Kasumi-1 (cell line): ENCODE data around the gene PRKRIP1.
A peak's percentile ranks its signal among the peaks of the same experiment; 100 is the strongest.
"Not testable (repeated sequence)": the region's sequence is repeated elsewhere in the genome, so short reads cannot be mapped to it uniquely, and the experiment has no call there.

Experiments
- DNase-seq, 2 experiments: peaks; one replicate each; lab custom pipeline; 2025; lab: John Stamatoyannopoulos, UW

The PRKRIP1 gene

GRCh38 chr7:102404005-102404861, 8.1 kb downstream of the PRKRIP1 start:
- DNase-seq = peak; percentile 95 to 97

- DNase-seq = not testable (repeated sequence)
Observed at GRCh38 chr7:102404862-102405188, 8.7 kb downstream of the PRKRIP1 start.

DNA sequence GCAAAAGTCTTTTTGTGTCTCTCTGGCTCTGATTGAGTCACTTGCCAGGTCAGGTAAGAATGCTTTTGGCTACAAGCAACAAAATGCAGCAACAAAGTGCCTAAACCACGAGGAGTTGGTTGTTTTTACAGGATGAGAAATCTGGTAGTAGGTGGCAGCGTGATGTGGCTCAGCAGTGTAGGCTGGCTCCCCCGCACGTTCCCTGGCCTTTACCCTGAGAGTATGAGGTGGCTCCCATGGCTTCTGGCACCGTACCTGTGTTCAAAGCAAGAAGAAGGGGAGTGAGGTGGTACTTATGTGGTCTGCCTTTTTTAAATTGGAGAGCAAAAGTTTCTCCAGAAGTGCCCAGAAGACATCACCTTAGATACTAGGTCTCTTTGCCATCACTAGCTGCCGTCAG, 11.7 kb downstream of the PRKRIP1 start:
- no peak for DNase-seq

DNA sequence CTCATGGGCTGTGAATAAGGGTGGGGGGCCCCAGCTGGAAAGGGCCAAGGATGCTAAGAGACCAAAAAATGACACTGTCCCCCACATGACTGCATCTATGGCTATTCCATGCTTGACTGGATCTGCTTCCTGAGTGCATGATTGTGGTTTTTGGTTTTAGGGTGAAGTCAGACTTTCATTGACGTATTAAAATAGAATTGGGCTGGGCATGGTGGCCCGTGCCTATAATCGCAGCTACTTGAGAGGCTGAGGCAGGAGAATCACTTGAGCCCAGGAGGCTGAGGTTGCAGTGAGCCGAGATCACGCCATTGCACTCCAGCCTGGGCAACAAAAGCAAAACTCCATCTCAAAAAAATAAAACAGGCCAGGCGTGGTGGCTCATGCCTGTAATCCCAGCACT, 12.4 kb downstream of the PRKRIP1 start:
- not testable (repeated sequence) for DNase-seq

GRCh38 chr7:102409340-102409739, 13.2 kb downstream of the PRKRIP1 start:
- DNase-seq = no peak

- DNase-seq = no peak
Observed at GRCh38 chr7:102410123-102410522, 14.0 kb downstream of the PRKRIP1 start.

GRCh38 chr7:102410918-102411317, 14.8 kb downstream of the PRKRIP1 start:
- DNase-seq = no peak

DNA sequence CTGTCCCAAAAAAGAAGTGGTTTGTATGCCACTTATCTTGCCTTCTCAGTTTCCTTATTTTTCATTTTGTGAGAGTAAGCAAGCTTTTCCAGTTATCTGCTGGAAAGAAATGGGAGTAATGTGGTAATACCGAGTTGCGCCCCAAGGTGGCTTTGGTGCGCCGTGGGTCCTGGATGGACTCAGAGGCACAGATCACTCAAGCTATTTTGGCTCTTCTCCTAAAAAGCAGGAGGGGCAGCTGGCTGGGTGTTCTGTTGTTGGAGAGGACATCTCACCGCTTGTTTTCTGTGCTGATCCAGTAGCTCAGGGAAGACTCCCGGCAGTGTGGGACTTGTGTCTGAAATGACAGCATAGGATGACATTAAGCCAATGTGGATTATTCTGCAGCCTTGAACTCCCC, 16.4 kb downstream of the PRKRIP1 start:
- peak; percentile 41 to 42 for DNase-seq

DNA sequence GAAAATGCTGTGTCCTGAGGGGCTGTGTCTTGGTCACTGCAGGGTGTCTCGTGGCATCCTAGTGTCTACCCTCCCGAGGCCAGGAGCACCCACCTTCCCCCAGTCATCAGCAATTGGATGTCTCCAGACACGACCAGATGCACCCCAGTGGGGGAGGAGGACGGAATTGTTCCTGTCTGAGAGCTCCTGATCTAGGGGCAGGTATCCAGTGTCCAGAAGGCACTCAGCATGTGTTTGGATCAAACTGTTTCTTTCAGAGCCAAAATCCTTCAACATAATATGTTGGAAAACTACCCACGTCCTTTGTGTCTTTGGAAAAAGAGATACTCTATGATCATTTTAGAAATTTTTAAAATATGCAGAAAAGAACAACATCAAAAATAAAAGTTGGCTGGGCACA, 16.9 kb downstream of the PRKRIP1 start:
- DNase-seq = no peak

DNA sequence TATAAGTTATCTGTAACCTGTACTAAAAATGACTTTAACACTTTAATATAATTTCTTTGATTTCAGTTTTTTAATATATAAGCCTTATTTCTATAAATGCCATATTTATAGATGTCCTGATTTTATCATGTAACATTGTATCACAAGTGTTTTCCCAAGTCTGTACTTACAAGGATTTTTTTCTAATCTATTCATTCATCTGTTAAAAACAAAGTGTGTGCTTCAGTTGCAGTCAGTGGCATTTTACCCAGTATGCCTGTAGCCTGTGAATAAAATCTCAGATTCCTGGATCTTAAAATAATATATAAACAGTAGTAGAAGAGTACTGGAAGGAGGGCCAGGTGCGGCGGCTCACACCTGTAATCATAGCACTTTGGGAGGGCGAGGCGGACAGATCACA, 17.4 kb downstream of the PRKRIP1 start:
- no peak for DNase-seq

DNA sequence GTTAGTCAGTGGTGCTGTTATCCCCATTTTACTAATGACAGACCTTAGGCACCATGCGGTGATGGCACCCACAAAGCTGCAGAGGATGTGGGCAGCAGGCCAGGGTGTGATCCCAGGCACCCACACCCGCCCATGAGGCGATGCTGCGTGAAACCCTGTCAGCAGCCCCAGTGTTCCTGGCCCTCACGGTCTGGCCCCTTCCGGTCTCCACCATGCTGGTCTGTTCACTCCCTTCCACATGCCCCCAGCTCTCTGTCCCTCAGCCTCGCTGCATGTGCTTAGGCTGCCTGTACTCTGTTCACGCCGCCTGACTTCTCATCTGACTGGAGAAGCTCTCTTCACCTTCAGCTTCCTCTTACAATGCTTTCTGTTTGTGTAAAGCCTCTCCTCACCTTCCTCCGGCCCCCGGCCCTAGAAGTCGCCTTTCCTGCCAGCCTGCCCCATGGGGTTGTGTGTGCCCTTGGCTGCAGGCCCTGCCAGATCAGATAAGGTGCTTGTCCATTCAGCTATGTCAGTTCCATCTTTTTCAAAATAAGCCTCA, 19.6 kb downstream of the PRKRIP1 start:
- no peak for DNase-seq

DNA sequence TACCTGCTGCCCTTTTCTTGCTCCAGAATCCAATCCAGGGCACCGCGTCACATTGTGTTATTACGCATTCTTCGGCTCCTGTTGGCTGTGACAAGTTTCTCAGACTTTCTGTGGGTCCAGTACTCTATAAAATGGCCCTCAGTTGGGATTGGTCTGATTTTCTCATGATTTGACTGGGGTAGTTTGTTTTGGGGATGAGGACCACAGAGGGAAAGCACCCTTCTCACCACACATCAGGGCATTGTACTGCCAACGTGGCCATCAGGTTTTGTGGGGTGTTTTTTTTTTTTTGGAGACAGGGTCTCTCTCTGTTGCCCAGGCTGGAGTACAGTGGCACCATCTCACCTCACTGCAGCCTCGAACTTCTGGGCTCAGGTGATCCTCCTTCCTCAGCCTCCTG, 20.2 kb downstream of the PRKRIP1 start:
- DNase-seq = no peak

DNA sequence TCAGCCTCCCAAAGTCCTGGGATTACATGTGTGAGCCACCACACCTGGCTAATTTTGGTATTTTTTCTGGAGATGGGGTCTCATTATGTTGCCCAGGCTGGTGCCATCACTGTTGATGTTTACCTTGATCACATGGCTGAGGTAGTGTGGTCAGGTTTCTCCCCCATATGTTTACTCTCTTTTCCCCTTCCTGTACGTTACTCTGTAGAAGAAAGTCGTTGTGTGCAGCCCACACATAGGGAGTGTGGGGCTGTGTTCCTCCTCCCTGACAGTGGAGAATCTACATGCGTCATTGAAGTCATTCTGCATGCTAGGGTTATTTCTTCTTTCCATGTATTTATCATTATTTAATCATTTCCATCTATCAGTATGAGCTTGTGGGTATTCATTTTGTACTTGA, 20.9 kb downstream of the PRKRIP1 start:
- DNase-seq = no peak

- DNase-seq = no peak
Observed at GRCh38 chr7:102418592-102418991, 22.4 kb downstream of the PRKRIP1 start.

- DNase-seq = no peak
Observed at GRCh38 chr7:102421706-102422240, 25.6 kb downstream of the PRKRIP1 start.

DNA sequence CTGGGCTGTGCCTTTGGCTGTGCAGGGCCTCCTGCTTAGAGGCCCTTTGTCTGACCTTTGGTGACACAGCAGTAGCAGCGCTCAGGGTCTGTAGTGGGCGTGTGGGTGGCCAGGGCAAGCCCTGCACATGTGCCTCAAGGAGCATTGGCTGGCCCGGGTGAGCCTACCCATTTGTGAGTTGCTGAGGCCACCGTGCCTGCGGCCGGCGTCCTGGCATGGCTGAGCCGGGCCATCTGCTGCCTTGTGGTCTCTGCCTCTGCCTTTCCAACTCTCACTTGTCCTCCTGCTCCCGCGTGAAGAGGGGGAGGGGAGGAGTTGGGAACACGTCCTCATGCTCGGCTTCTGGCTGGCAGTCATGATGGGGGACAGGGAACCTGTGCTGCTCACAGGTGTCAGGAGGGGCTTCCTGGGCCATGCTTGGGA, 28.0 kb downstream of the PRKRIP1 start:
- no peak for DNase-seq

GRCh38 chr7:102424787-102425218, 28.6 kb downstream of the PRKRIP1 start:
- DNase-seq = no peak

DNA sequence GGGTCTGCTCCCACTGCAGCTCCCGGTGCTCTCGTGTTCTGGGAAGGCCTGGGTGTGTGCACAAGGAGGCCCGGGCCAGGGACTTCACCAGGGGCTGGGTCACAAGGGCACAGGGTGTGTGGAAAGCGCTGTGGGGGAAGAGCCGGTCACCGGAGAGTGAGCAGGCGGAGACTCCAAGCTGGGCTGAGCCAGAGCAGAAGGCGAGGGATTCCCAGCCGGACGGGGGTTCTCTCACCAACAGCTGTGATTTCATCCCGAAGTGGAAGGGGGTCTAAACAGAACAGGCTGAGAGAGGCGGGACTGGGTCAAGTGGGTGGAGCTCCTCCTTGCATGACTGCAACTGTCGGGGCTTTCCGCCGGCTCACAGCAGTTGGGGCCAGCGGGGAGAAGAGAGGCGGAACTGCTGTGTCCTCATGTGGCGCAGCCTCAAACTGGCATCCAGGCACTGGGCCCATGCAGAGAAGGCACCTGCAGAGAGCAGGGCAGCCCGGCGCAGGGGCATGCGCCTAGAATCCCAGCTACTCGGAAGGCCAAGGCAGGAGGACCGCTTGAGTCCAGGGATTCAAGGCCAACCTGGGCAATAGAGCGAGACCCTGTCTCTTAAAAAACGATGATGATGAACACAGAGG, 29.6 kb downstream of the PRKRIP1 start:
- peak; percentile 75 to 86 for DNase-seq

DNA sequence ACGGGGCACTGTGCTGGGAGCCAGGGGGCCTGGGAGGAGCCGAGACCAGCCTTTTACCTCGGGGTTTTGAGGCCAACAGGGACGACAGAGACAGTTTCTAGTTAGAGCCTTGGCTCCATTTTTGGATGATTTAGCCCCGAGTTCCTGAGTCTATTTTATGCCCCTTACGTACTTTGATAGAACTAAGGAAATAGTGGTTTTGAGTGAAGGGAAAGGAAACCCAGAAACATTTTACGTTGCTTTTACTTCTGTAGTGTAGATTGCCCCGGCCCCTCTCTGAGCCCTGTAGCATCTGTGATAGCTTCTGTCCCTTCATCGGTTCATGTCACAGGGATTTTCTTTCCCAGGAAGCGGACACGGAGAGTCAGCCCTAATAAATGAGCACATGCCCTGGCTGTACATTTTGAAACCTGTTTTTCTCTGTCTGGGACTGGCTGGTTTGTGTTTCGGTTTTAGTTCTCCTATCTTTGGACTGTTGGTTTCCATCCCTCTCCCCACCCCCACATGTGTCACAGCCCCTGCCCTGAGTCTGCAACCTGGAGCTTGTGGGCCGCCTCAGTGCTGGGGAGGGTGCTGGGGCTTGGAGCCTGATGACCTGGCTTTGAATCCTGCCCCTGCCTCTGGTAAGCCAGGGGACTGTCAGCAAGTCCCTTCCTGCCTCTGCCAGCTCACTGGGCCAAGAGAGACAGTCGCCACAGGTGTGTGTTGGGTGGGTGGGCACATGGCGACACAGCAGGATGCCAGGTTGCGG, 30.3 kb downstream of the PRKRIP1 start:
- DNase-seq = peak; percentile 80 to 82

DNA sequence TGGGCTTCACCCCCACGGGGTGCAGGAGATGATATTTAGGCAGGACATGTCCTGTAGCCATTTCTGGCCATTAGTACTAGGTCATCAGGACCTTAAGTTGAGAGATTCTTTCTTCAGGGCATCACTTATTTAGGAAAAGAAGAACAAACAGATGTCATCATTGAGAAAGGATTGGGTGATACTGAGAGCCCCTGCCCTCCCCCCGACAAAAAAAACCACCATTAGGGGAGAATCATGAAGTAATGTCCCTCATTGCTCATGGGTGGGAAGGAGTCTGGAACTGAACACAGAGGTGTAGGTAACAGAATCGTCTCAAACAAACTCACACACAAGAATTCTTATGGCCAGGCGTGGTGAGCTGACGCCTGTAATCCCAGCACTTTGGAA, 30.8 kb downstream of the PRKRIP1 start:
- DNase-seq = no peak

DNA sequence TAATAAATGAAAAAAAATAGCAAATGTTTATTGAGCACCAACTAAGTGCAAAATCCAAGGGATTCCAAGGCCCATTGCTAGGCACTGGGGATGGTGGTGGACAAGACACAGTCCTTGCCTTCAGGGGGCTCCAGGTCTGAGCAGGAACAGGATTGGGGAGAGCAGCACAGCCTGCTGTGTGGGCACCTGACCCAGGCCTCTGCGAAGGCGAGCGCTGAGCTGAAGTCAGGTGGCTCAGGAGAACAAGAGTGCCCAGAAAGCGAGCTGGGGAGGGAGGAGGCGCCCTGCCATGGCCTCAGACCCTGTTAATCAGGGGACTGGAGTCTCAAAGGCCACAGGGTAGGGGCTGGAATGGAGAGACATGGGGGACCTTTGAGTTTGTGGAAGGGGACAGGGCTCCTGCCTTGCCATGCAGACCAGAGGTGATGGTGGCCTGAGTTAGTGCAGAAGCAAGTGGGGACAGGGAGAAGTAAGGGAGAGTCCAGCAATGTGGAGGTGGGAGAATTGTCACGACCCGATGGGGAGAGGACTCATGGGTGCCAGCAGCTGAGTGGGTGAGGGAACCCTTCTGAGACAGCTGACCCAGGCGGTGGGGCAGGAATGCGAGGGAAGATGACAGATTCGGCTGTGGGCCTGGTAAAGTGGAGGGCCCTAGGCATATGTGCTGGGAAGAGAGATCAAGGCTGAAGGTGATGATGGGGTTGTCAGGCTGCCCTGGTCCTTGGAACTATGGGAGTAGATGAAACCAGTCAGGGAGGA, 33.2 kb downstream of the PRKRIP1 start:
- no peak for DNase-seq
